ENCODE data around the gene KRTAP1-5. TPM values are rescaled to one million over a fixed set of nuclear protein-coding genes. Genes with fewer than 3 reads are reported as not detected.

Gene KRTAP1-5
- total and polyA plus RNA-seq, 2 donors (not counting 1 experiment from before 2014, with no cell fraction given) = not detected

DNA sequence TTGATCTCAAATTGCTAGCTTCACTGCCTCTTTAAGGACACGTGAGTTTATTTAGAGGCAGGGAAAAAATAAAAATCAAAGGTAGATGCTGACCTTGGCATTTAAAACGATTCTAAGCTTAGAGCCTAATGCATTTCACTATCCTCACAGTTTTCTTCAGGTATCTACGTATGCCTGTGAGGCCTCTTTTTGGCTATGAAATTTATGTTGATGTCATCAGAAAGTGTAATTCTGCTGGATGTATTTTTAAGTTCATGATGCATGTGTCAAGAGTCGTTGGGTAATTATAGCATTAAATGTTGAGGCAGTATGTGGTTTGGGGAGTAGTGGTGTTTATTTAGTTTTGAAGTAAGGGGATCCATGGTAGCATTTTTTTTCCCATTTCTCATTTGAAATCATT, 23.1 kb downstream of the KRTAP1-5 start:
- H3K27ac Mint-ChIP-seq = no peak overlapping the region
- Histone ChIP-seq H3K36me3 (replicated peaks in 1 of 2; ENCODE audit: control extremely low read depth in 1 of 2, control insufficient read depth in 1 of 2, extremely low read depth in 1 of 2, insufficient read depth in 2 of 2, low read length in 1 of 2) (no peaks in the 10 kb centered on the region), H3K79me2 (ENCODE audit: control insufficient read depth, insufficient read depth, low read length) (no peaks in the 10 kb centered on the region), H3K4me3 (ENCODE audit: control extremely low read depth in 1 of 5, extremely low read depth in 1 of 5, insufficient read depth in 1 of 5, low read depth in 2 of 5, low read length in 4 of 5) (no peak overlapping the region), H2AFZ (ENCODE audit: insufficient read depth, low read depth, low read length, poor library complexity, severe bottlenecking) (no peak overlapping the region), H4K20me1 (ENCODE audit: control insufficient read depth, insufficient read depth, low read length, poor library complexity, severe bottlenecking) (no peaks in the 10 kb centered on the region), H3K4me2 (replicated peaks; ENCODE audit: low read depth, low read length, poor library complexity, severe bottlenecking) (no peak overlapping the region), H3K9me3 (ENCODE audit: control extremely low read depth in 1 of 3, control insufficient read depth in 2 of 3, insufficient read depth in 1 of 3, low read length in 2 of 3) (peaks cover 0 to 1% (median 0%) of the 10 kb centered on the region in 3 donors), H3K27ac (ENCODE audit: low read length in 2 of 2) (no peak overlapping the region), H3K9ac (ENCODE audit: low read length) (no peak overlapping the region), H3K27me3 (replicated peaks in 1 of 4; ENCODE audit: control extremely low read depth in 1 of 4, control insufficient read depth in 3 of 4, insufficient read depth in 4 of 4, low read length in 3 of 4) (no peaks in the 10 kb centered on the region), H3K4me1 (ENCODE audit: control insufficient read depth in 2 of 2, insufficient read depth in 2 of 2, low read length in 2 of 2) (no peaks in the 10 kb centered on the region)
- POLR2A ChIA-PET = no interaction called here
- no peaks in the 10 kb centered on the region for H3K9me3 Mint-ChIP-seq (ENCODE audit: insufficient read depth)
- intact Hi-C loops (cut with micrococcal nuclease) = no loop called here
- H3K4me1 Mint-ChIP-seq = no peaks in the 10 kb centered on the region
- H3K27me3 Mint-ChIP-seq = peaks cover 27% of the 10 kb centered on the region
- no peak overlapping the region for H3K4me3 Mint-ChIP-seq
- TF ChIP-seq, protein P1, sequence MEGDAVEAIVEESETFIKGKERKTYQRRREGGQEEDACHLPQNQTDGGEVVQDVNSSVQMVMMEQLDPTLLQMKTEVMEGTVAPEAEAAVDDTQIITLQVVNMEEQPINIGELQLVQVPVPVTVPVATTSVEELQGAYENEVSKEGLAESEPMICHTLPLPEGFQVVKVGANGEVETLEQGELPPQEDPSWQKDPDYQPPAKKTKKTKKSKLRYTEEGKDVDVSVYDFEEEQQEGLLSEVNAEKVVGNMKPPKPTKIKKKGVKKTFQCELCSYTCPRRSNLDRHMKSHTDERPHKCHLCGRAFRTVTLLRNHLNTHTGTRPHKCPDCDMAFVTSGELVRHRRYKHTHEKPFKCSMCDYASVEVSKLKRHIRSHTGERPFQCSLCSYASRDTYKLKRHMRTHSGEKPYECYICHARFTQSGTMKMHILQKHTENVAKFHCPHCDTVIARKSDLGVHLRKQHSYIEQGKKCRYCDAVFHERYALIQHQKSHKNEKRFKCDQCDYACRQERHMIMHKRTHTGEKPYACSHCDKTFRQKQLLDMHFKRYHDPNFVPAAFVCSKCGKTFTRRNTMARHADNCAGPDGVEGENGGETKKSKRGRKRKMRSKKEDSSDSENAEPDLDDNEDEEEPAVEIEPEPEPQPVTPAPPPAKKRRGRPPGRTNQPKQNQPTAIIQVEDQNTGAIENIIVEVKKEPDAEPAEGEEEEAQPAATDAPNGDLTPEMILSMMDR (IDR thresholded peaks at IDR 0.05) = no peak
- TF ChIP-seq EZH2 (IDR thresholded peaks at IDR 0.05; ENCODE audit: borderline replicate concordance, insufficient read depth, low read depth, low read length, poor library complexity, severe bottlenecking) = no peak
- DNase-seq (no peak), ATAC-seq (ENCODE audit: low read depth) (no peak)
- WGBS (ENCODE audit: insufficient coverage) = 100% methylated on average over 1 of the region's 4 CpGs
- CTCF ChIA-PET = no interaction called here

DNA sequence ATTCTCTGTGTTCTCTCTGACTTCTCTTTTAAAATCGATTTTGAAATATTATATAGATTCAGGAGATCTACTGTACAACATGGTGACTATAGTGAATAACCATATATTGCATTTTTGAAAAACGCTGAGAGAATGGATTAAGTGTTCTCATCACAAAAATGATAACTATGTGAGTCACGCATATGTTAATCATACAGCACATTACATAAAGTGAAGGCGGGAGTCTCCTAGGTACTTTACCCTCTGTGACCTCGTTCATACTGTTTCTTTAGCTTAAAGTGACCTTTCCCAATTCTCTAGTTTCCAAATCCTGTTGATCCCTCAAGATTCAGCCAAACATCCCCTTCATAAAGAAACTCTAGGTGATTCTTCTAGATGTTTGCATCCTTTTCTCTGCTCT, 24.2 kb downstream of the KRTAP1-5 start:
- ChIA-PET CTCF (no interaction called here), POLR2A (no interaction called here)
- Histone ChIP-seq H3K9me3 (ENCODE audit: control extremely low read depth in 1 of 3, control insufficient read depth in 2 of 3, insufficient read depth in 1 of 3, low read length in 2 of 3) (peaks cover 0 to 1% (median 0%) of the 10 kb centered on the region in 3 donors), H3K36me3 (replicated peaks in 1 of 2; ENCODE audit: control extremely low read depth in 1 of 2, control insufficient read depth in 1 of 2, extremely low read depth in 1 of 2, insufficient read depth in 2 of 2, low read length in 1 of 2) (no peaks in the 10 kb centered on the region), H3K9ac (ENCODE audit: low read length) (no peak overlapping the region), H3K4me1 (ENCODE audit: control insufficient read depth in 2 of 2, insufficient read depth in 2 of 2, low read length in 2 of 2) (no peaks in the 10 kb centered on the region), H3K27ac (ENCODE audit: low read length in 2 of 2) (no peak overlapping the region), H3K4me3 (ENCODE audit: control extremely low read depth in 1 of 5, extremely low read depth in 1 of 5, insufficient read depth in 1 of 5, low read depth in 2 of 5, low read length in 4 of 5) (no peak overlapping the region), H3K79me2 (ENCODE audit: control insufficient read depth, insufficient read depth, low read length) (no peaks in the 10 kb centered on the region), H4K20me1 (ENCODE audit: control insufficient read depth, insufficient read depth, low read length, poor library complexity, severe bottlenecking) (no peaks in the 10 kb centered on the region), H3K27me3 (replicated peaks in 1 of 4; ENCODE audit: control extremely low read depth in 1 of 4, control insufficient read depth in 3 of 4, insufficient read depth in 4 of 4, low read length in 3 of 4) (peaks cover 0 to 2% (median 0%) of the 10 kb centered on the region in 4 experiments), H2AFZ (ENCODE audit: insufficient read depth, low read depth, low read length, poor library complexity, severe bottlenecking) (no peak overlapping the region), H3K4me2 (replicated peaks; ENCODE audit: low read depth, low read length, poor library complexity, severe bottlenecking) (no peak overlapping the region)
- DNase-seq = no peak
- no peak for ATAC-seq (ENCODE audit: low read depth)
- Mint-ChIP-seq H3K4me1 (no peaks in the 10 kb centered on the region), H3K27me3 (peaks cover 33% of the 10 kb centered on the region), H3K27ac (no peak overlapping the region), H3K4me3 (no peak overlapping the region), H3K9me3 (ENCODE audit: insufficient read depth) (no peaks in the 10 kb centered on the region)
- no peak for TF ChIP-seq EZH2 (IDR thresholded peaks at IDR 0.05; ENCODE audit: borderline replicate concordance, insufficient read depth, low read depth, low read length, poor library complexity, severe bottlenecking)
- TF ChIP-seq, protein P1 (IDR thresholded peaks at IDR 0.05) = no peak
- intact Hi-C loops (cut with micrococcal nuclease) = no loop called here
- WGBS (ENCODE audit: insufficient coverage) = 72% methylated on average over 3 of the region's 5 CpGs

Measured in B cell (primary cell).